ENCODE results near the gene PRXL2C. TPM values are rescaled to one million over a fixed set of nuclear protein-coding genes. Genes with fewer than 3 reads are reported as not detected.

PRXL2C gene
- polyA plus RNA-seq, 1 of the 3 experiments (the other 2 are of a cell fraction): 8.4 TPM

GRCh38 chr9:96668868-96669534 is 13.9 kb upstream of the PRXL2C start:
- H3K4me2 ChIP-seq: no peak overlapping the region
- no peak overlapping the region for H3K27ac ChIP-seq (ENCODE audit: low read depth in 2 of 2, low read length in 1 of 2)
- no peaks in the 10 kb centered on the region for H3K36me3 ChIP-seq (replicated peaks in 1 of 2; ENCODE audit: control insufficient read depth in 1 of 2, insufficient read depth in 2 of 2, low read length in 1 of 2)
- no peak for DNase-seq
- no peak overlapping the region for H3K4me3 ChIP-seq (ENCODE audit: low read depth in 2 of 2, low read length in 1 of 2)
- H3K9ac ChIP-seq: no peak overlapping the region
- ChIA-PET POLR2A (no interaction called here), CTCF (interaction anchor here (5.8 kb wide), 1 partner anchor 343 kb away, joined by 80 read pairs; no protein-coding TSS in a partner anchor)
- H2AFZ ChIP-seq (ENCODE audit: low read depth): no peak overlapping the region
- no peaks in the 10 kb centered on the region for H3K79me2 ChIP-seq (ENCODE audit: insufficient read depth)
- WGBS (ENCODE audit: low lambda C conversion rate): 92% methylated on average over 20 of the region's 20 CpGs
- no peaks in the 10 kb centered on the region for H3K9me3 ChIP-seq
- TF ChIP-seq POLR2AphosphoS5 (IDR thresholded peaks at IDR 0.05; ENCODE audit: low read depth, low read length): no peak
- no peak for TF ChIP-seq NRF1 (IDR thresholded peaks at IDR 0.05; ENCODE audit: low read depth, low read length)
- TF ChIP-seq RCOR1 (IDR thresholded peaks at IDR 0.05; ENCODE audit: low read length): no peak
- TF ChIP-seq JUND (IDR thresholded peaks at IDR 0.05): no peak
- no peak for TF ChIP-seq USF1 (IDR thresholded peaks at IDR 0.05; ENCODE audit: borderline replicate concordance, low read depth)
- TF ChIP-seq ZBTB33 (IDR thresholded peaks at IDR 0.05; ENCODE audit: borderline replicate concordance, low read depth): no peak
- no peak for TF ChIP-seq FOXM1 (IDR thresholded peaks at IDR 0.05; ENCODE audit: low read depth)
- no peak for TF ChIP-seq MXI1 (IDR thresholded peaks at IDR 0.05; ENCODE audit: low read depth, low read length)
- TF ChIP-seq CTCF (IDR thresholded peaks at IDR 0.05): no peak
- TF ChIP-seq MEF2A (IDR thresholded peaks at IDR 0.05; ENCODE audit: borderline replicate concordance, low read depth): no peak
- no peak for TF ChIP-seq NFIC (IDR thresholded peaks at IDR 0.05; ENCODE audit: borderline replicate concordance)
- no peak for TF ChIP-seq TAF1 (IDR thresholded peaks at IDR 0.05; ENCODE audit: borderline replicate concordance, low read depth, low read length)
- TF ChIP-seq GABPA (IDR thresholded peaks at IDR 0.05; ENCODE audit: low read depth): no peak
- H3K4me1 ChIP-seq (ENCODE audit: control insufficient read depth in 1 of 2, insufficient read depth in 2 of 2, low read depth in 1 of 2, low read length in 1 of 2): no peaks in the 10 kb centered on the region
- H3K9me2 ChIP-seq: no peaks in the 10 kb centered on the region
- H3K27me3 ChIP-seq (ENCODE audit: insufficient read depth): no peaks in the 10 kb centered on the region
- peaks cover 3% of the 10 kb centered on the region for H3F3A ChIP-seq (replicated peaks; ENCODE audit: insufficient read depth)
- H4K20me1 ChIP-seq (ENCODE audit: insufficient read depth): no peaks in the 10 kb centered on the region

- ChIA-PET POLR2A (no interaction called here), CTCF (interaction anchor here (0.7 to 5.8 kb wide), 20 partner anchors 9 to 1362 kb away, joined by 3 to 80 read pairs (median 6); partner anchors contain the start of gene PRXL2C)
- H3K27ac ChIP-seq (ENCODE audit: low read depth in 2 of 2, low read length in 1 of 2): no peak overlapping the region
- no peak for DNase-seq
- H3K9me2 ChIP-seq: no peaks in the 10 kb centered on the region
- no peaks in the 10 kb centered on the region for H4K20me1 ChIP-seq (ENCODE audit: insufficient read depth)
- H3K36me3 ChIP-seq (replicated peaks in 1 of 2; ENCODE audit: control insufficient read depth in 1 of 2, insufficient read depth in 2 of 2, low read length in 1 of 2): no peaks in the 10 kb centered on the region
- H3K79me2 ChIP-seq (ENCODE audit: insufficient read depth): no peaks in the 10 kb centered on the region
- H3K4me1 ChIP-seq (ENCODE audit: control insufficient read depth in 1 of 2, insufficient read depth in 2 of 2, low read depth in 1 of 2, low read length in 1 of 2): no peaks in the 10 kb centered on the region
- H3K27me3 ChIP-seq (ENCODE audit: insufficient read depth): no peaks in the 10 kb centered on the region
- no peaks in the 10 kb centered on the region for H3K9me3 ChIP-seq
- H3K4me3 ChIP-seq (ENCODE audit: low read depth in 2 of 2, low read length in 1 of 2): no peak overlapping the region
- H2AFZ ChIP-seq (ENCODE audit: low read depth): no peak overlapping the region
- H3F3A ChIP-seq (replicated peaks; ENCODE audit: insufficient read depth): peaks cover 4% of the 10 kb centered on the region
- TF ChIP-seq REST (IDR thresholded peaks at IDR 0.05; ENCODE audit: low read depth, low read length) (no peak), MXI1 (IDR thresholded peaks at IDR 0.05; ENCODE audit: low read depth, low read length) (no peak), ELF1 (IDR thresholded peaks at IDR 0.05) (no peak), FOSL2 (IDR thresholded peaks at IDR 0.05; ENCODE audit: borderline replicate concordance, low read depth) (no peak), TAF1 (IDR thresholded peaks at IDR 0.05; ENCODE audit: borderline replicate concordance, low read depth, low read length) (no peak), FOXJ3 (CRISPR knock-in tag; IDR thresholded peaks at IDR 0.05) (no peak), EP300 (IDR thresholded peaks at IDR 0.05; ENCODE audit: borderline replicate concordance in 1 of 2, low read depth in 1 of 2, low read length in 1 of 2) (no peak), RCOR1 (IDR thresholded peaks at IDR 0.05; ENCODE audit: low read length) (no peak), YY1 (IDR thresholded peaks at IDR 0.05; ENCODE audit: low read depth) (no peak), CHD2 (IDR thresholded peaks at IDR 0.05; ENCODE audit: low read length, partially characterized antibody) (no peak), TCF12 (IDR thresholded peaks at IDR 0.05) (no peak), RAD21 (IDR thresholded peaks at IDR 0.05; ENCODE audit: low read length) (no peak)
- no peak overlapping the region for H3K4me2 ChIP-seq
- WGBS (ENCODE audit: low lambda C conversion rate): 83% methylated on average over 2 of the region's 2 CpGs
- no peak overlapping the region for H3K9ac ChIP-seq
Measured at GRCh38 chr9:96667363-96667728, 12.2 kb upstream of the PRXL2C start.
